Measurements from ENCODE around the gene FOXN3. TPM values are rescaled to one million over a fixed set of nuclear protein-coding genes. Genes with fewer than 3 reads are reported as not detected.

Gene FOXN3
- total and polyA plus RNA-seq, 10 donors: 9.2 to 121 (median 98.3) TPM

GRCh38 chr14:89416002-89416995, 734 bp downstream of the FOXN3 start:
- WGBS, 5 donors: 0 to 1% (median 0%) methylated on average over 36 to 98 of the region's 98 CpGs
- H3K9me3 ChIP-seq: no peaks in the 10 kb centered on the region
- intact Hi-C loops (cut with DNase I; ENCODE audit: low total_unique reads): loop anchor here (10.0 kb wide), 1 partner anchor 241 kb away; no protein-coding TSS in a partner anchor
- peak overlapping the region; percentile 68 to 95 (median 86) for H3K4me3 ChIP-seq
- H3K36me3 ChIP-seq: peaks cover 0 to 13% (median 2%) of the 10 kb centered on the region in 6 donors
- no peaks in the 10 kb centered on the region for H3K27me3 ChIP-seq (replicated peaks in 1 of 7)
- peak; percentile 98 for DNase-seq
- peak in 1 of 3 donors; percentile 9 for TF ChIP-seq POLR2A (IDR thresholded peaks at IDR 0.05)
- peak; percentile 78 to 86 (median 80) for TF ChIP-seq POLR2AphosphoS5 (IDR thresholded peaks at IDR 0.05)
- no peak for TF ChIP-seq CTCF (IDR thresholded peaks at IDR 0.05 in 8 of 11, conservative IDR thresholded peaks at IDR 0.05 in 3 of 11)
- H3K27ac ChIP-seq: peak overlapping the region; percentile 86 to 96 (median 94)
- peaks cover 8 to 59% (median 33%) of the 10 kb centered on the region in 6 donors for H3K4me1 ChIP-seq

DNA sequence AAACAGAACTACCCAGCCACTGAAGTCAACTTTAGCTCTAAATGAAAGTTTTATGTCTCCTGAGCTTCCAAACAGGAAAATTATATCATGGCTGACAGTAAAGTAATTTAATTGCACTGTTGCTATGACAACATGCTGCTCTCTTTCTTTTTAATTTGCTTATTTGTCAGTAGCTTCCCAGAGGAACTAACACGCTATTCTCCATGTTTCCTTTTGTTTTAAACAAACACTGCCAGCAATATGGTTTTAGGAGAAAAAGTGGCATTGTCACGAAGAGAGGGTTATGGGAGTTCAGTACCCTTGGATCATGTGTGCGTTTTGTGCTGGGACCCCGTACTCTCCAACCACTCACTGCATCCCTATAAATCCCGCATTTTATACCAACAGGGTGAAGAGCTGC, 1.9 kb downstream of the FOXN3 start:
- peaks cover 0 to 23% (median 3%) of the 10 kb centered on the region in 6 donors for H3K36me3 ChIP-seq
- WGBS, 5 donors: 55 to 74% (median 67%) methylated on average over 5 of the region's 5 CpGs
- no peaks in the 10 kb centered on the region for H3K9me3 ChIP-seq
- TF ChIP-seq POLR2AphosphoS5 (IDR thresholded peaks at IDR 0.05) (no peak), CTCF (IDR thresholded peaks at IDR 0.05 in 8 of 11, conservative IDR thresholded peaks at IDR 0.05 in 3 of 11) (no peak), POLR2A (IDR thresholded peaks at IDR 0.05) (no peak)
- no peaks in the 10 kb centered on the region for H3K27me3 ChIP-seq (replicated peaks in 1 of 7)
- H3K27ac ChIP-seq: peak overlapping the region in 7 of 8 donors; percentile 38 to 96 (median 95)
- H3K4me1 ChIP-seq: peaks cover 8 to 71% (median 44%) of the 10 kb centered on the region in 6 donors
- H3K4me3 ChIP-seq: peak overlapping the region in 6 of 8 donors; percentile 68 to 95 (median 88)
- DNase-seq: no peak
- intact Hi-C loops (cut with DNase I; ENCODE audit: low total_unique reads): loop anchor here (10.0 kb wide), 1 partner anchor 240 kb away; no protein-coding TSS in a partner anchor

- intact Hi-C loops (cut with DNase I; ENCODE audit: low total_unique reads): loop anchor here (10.0 kb wide), 1 partner anchor 237 kb away; no protein-coding TSS in a partner anchor
- TF ChIP-seq POLR2AphosphoS5 (IDR thresholded peaks at IDR 0.05): no peak
- TF ChIP-seq CTCF (IDR thresholded peaks at IDR 0.05 in 8 of 11, conservative IDR thresholded peaks at IDR 0.05 in 3 of 11): no peak
- TF ChIP-seq POLR2A (IDR thresholded peaks at IDR 0.05): no peak
- H3K9me3 ChIP-seq: no peaks in the 10 kb centered on the region
- peaks cover 0 to 35% (median 3%) of the 10 kb centered on the region in 6 donors for H3K36me3 ChIP-seq
- no peaks in the 10 kb centered on the region for H3K27me3 ChIP-seq (replicated peaks in 1 of 7)
- H3K4me3 ChIP-seq: no peak overlapping the region
- DNase-seq: no peak
- 94 to 97% (median 96%) methylated on average over 9 to 11 of the region's 11 CpGs for WGBS, 5 donors
- no peak overlapping the region for H3K27ac ChIP-seq
- H3K4me1 ChIP-seq: peaks cover 12 to 77% (median 48%) of the 10 kb centered on the region in 6 donors
Measured at GRCh38 chr14:89411976-89412375, 5.1 kb downstream of the FOXN3 start.
